Endothelial cell of umbilical vein (primary cell): ENCODE results near the gene LSG1.

ENCODE experiments used
- CTCF ChIP-seq, 2 donors: IDR thresholded peaks; 1 replicate in 1 of 2; 2 replicates in 1 of 2; pipeline ENCODE4 v1.5.1; 2011; ENCODE audit warnings: low read length in 2 of 2, mild to moderate bottlenecking in 2 of 2, moderate library complexity in 2 of 2, control low read depth in 1 of 2, inconsistent platforms in 1 of 2, low read depth in 1 of 2; ENCODE audit not compliant: insufficient read depth in 1 of 2; ENCODE audit errors: extremely low read depth in 1 of 2
- EZH2 ChIP-seq: IDR thresholded peaks from 2 replicates; pipeline ENCODE4 v1.6.1; 2012; ENCODE audit warnings: borderline replicate concordance, low read depth, mild to moderate bottlenecking, moderate library complexity, low read length, inconsistent platforms; ENCODE audit not compliant: severe bottlenecking
- MYC ChIP-seq: IDR thresholded peaks from one replicate; pipeline ENCODE4 v1.6.1; 2011; ENCODE audit warnings: mild to moderate bottlenecking, low read depth, low read length
- POLR2A ChIP-seq: IDR thresholded peaks from 2 replicates; pipeline ENCODE4 v1.6.1; 2012; ENCODE audit warnings: low read depth, mild to moderate bottlenecking, control low read depth, low read length
- POLR2AphosphoS5 ChIP-seq: IDR thresholded peaks from 2 replicates; pipeline ENCODE4 v1.6.1; 2012; ENCODE audit warnings: low read depth, mild to moderate bottlenecking, control low read depth, low read length, moderate library complexity; ENCODE audit not compliant: insufficient read depth
- TF ChIP-seq, protein P1 (sequence below): IDR thresholded peaks from 2 replicates; pipeline ENCODE4 v1.6.1; 2011; ENCODE audit not compliant: insufficient read depth, insufficient read length

DNA sequence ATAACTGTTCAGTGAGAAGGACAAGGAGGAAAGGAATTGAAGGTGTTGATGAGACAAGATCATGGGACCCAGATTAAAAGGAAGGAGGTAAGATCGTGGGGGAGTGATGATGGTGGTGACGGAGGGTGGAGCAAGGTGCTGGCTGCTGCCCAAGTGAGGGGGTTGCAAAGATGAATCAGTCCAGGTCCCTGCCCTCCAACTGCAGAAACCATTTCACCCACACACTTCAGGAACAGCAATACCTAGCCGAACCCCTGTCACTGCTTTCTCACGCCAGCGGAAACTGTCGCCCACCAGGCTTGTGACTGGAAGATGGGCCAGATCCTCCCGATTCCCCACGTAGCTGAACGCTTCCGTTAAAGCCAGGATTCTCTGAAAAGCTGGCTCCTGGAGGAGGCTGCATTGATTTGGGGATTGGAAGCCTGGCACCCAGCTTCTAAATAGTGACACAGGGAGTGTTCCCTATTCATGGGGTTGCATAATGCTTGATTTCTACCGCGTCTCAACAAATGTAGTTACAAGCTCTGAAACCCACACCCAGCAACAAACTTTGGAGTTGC is 3.2 kb upstream of the LSG1 start:
- TF ChIP-seq MYC (no peak), CTCF (IDR thresholded peaks at IDR 0.05; ENCODE audit: extremely low read depth in 1 of 2, insufficient read depth in 1 of 2, low read depth in 1 of 2, low read length in 2 of 2) (no peak), POLR2AphosphoS5 (no peak), EZH2 (no peak), POLR2A (no peak)
- TF ChIP-seq, protein P1, sequence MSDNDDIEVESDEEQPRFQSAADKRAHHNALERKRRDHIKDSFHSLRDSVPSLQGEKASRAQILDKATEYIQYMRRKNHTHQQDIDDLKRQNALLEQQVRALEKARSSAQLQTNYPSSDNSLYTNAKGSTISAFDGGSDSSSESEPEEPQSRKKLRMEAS = no peak
